SH-SY5Y (cell line): Measurements from ENCODE around the gene BPI.

Experiments used
- GATA2 ChIP-seq: IDR thresholded peaks from 2 replicates; pipeline ENCODE4 v1.6.1; 2011; ENCODE audit warnings: mild to moderate bottlenecking, low read depth, low read length
- GATA3 ChIP-seq: IDR thresholded peaks from 2 replicates; pipeline ENCODE4 v1.6.1; 2011; ENCODE audit warnings: low read depth, mild to moderate bottlenecking, low read length, moderate library complexity

GRCh38 chr20:38296433-38296832 is 7.5 kb upstream of the BPI start:
- no peak for TF ChIP-seq GATA3
- TF ChIP-seq GATA2 = no peak
